Activated CD8-positive, alpha-beta memory T cell treated with anti-CD3 and anti-CD28 coated beads, Interleukin-2, amount 50 U/mL, for 48 hours (primary cell): ENCODE results near the gene YEATS2.
"Not testable (repeated sequence)": the region's sequence is repeated elsewhere in the genome, so short reads cannot be mapped to it uniquely, and the experiment has no call there.

Experiments
- DNase-seq: peaks from one replicate; pipeline ENCODE4 v3.0.0-alpha.2; 2020

The YEATS2 gene

DNA sequence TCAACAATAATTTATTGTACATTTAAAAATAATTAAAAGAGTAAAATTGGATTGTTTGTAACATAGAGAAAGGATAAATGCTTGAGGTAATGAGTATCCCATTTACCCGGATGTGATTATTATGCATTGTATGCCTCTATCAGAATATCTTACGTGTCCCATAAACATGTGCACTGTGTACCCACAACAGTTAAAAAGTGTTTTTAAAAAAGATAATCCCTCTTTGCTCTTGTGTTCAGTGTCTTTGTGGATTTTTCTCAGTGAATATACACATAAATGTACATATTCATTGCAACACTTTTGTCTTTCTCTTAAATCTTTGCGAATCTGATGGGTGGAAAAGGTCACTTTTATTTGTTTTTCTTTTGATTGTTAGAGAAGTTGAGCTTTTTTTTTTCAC lies 20.4 kb downstream of the YEATS2 start:
- DNase-seq, result no peak

DNA sequence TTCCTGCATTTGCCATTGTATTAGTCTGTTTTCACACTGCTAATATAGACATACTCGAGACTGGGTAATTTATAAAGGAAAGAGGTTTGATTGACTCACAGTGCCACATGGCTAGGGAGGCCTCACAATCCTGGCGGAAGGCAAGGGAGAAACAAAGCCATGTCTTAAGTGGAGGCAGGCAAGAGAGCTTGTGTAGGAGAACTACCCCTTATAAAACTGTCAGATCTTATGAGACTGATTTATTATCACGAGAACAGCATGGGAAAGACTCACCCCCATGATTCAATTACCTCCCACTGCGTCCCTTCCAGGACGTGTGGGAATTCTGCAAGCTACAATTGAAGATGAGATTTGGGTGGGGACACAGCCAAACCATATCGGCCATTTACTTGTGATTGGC lies 27.8 kb downstream of the YEATS2 start:
- DNase-seq, result no peak

DNA sequence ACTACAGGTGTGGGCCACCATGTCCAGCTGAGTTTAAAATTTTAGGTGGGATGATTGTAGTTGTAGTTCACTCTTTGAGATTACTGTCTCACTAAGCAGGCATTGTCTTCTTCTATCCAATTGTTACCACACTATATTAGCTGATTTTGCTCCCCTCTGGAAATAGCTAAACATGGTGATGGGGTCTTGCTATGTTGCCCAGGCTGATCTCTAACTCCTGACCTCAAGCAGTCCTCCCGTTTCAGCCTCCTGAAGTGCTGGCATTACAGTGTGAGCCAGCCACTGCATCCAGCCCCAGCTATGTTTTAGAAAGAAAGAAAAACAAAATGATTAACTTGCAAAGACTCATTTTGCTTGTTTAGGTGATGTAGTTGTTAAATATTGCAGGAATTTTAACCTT lies 30.6 kb downstream of the YEATS2 start:
- no peak for DNase-seq

DNA sequence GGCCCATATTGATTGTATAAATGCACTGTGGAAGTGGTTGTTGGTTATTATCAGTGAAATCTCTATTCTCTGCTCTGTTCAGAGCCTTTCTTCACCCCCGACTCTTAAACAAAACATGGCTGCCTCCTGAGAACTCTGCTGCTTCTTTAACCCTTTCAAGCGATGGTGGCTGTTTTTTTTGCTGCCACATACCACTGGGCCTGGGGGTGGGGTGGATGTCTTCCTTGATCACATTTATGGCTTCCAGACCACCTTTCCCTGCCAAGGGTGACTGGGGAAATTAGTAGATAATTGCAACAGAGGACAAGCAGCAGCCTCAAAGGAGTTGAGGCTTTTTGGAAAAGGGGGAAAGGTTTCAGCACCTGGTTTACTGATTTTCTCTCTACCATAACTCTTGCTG lies 32.8 kb downstream of the YEATS2 start:
- DNase-seq, result no peak

DNA sequence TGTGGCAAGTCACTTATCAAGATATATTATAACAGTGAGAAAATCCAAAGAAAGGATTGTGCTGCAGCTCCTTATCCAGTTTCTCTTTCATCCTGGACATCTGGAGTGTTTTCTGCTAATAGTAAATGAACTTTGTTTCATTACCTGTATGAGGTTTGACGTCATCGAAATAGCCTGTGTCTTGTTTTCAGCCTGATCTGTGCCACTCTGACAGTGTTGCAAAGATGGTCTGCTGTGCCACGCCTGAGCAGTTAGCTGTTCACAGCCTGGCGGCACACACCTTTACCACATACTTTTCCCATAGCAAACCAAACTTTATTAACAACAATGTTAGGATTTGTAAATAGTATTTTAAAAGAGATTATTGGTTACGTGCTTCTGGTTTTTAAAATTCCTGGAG lies 34.0 kb downstream of the YEATS2 start:
- DNase-seq, result no peak

DNA sequence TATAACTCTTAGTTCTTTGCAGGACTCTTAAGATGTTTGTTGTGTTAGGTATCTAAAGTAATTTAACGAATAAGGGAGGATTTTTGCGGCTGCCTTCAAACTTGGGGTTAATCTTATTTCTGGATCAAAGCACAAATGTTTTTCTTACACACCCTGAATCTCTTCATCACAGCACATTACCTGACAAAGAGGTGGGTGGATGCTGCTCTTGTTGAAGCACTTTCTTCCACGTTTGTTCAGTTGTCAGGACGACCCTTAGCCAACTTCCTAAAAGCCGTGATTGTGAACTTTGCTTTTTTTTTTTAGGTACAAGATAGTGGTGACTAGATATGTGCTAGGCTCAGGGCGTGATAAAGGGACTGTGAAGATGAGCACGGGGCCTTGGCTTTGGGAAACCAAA lies 36.0 kb downstream of the YEATS2 start:
- no peak for DNase-seq

DNA sequence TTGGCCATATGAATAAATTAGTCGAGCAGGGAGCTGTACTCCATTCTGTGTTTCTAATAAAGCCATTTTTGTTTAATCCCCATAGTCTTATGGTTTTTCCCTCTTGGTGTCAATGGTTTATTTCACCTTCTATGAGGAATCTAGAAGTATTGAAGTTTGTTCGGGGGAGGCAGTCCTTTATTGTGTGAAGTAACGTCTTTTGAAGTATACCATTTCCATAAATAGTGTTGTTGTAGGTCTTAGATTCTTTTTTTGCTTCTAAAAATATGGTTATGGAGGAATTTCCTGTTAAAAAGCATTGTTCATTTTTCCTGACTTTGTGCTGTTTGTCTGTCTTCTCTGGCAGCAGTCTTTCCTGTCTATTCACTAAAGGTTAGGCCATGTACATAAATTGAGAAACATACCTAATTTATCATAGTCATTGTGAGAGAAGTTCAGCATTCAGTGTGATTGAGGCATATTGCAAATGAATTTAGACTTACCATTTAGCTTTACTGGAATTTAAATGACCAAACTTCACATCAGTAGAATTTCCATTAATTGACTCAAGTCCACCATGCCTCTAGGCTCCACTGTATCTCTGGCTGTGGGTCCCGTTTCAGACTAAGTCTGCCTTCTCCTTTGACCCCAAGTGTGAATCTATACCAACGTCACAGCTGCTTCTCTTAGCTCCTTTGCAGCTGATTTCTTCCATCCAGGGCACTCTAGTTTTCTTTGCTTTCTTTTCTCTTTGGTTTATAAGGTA lies 37.3 kb downstream of the YEATS2 start:
- DNase-seq, result no peak

DNA sequence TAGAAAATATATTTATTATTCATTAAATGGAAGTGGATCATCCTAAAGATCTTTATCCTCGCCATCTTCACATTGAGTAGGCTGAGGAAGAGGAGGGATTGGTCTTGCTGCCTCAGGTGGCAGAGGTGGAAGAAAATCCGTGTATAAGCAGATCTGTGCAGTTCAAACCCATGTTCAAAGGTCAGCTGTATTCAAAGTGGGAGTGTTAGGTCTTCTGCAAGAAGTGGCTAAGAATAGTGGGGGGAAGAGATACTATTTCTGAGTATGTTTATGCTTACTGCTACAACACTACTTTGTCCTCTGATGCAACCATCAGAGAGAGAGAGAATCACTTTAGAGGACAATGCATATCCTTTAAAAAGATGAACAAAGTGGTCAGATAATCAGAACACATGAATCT lies 39.5 kb downstream of the YEATS2 start:
- DNase-seq, result no peak

DNA sequence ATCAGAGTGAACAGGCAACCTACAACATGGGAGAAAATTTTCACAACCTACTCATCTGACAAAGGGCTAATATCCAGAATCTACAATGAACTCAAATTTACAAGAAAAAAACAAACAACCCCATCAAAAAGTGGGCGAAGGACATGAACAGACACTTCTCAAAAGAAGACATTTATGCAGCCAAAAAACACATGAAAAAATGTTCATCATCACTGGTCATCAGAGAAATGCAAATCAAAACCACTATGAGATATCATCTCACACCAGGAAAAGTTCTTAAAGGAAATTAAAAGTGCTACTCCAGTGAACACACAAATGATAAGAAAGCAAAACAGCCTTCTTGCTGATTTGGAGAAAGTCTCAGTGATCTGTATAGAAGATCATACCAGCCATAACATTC lies 42.6 kb downstream of the YEATS2 start:
- not testable (repeated sequence) for DNase-seq

DNA sequence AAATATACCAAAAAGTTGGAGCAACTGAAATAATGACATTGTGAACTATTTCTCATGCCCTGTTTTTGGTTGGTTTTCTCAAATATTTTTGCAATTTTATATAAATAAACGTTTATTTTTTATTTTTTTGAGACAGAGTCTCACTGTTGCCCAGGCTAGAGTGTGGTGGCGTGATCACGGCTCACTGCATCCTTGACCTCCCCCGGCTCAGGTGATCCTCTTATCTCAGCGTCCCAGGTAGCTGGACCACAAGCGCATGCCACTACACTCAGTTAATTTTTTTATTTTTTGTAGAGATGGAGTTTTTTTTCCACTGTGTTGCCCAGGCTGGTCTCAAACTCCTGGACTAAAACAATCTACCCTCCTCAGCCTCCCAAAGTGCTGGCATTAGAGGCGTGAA lies 45.6 kb downstream of the YEATS2 start:
- DNase-seq, result no peak

DNA sequence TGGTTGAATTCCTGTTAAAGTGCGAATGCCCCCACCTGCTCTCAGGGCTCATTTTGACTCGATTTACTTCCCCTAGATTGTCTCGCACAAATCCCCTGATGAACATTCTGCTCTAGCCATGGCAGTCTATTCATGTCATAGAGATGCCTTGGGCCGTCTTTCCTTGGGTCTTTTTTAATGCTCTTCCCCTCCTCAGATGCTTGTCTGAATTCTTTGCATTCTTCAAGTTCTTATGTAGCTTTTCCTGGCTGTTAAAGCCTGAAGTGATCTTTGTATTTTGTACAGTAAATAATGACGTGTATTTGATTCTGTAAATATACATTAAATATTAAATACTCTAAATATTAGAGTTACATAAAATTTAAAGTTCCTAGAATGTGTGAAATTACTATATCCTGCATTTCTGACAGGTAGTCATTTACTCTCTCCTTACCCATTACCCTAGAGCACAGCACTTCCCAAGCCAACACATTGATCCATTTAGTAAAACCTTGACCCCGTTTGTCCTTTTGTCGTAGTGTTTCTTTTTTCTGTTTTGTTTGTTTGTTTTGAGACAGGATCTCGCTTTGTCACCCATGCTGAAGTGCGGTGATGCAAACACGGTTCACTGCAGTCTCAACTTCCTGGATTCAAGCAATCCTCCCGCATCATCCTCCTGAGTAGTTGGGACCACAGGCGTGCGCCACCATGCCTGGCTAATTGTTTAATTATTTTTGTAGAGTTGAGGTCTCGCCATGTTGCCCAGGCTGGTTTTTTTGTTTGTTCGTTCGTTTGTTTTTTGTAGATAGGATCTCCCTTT lies 47.9 kb downstream of the YEATS2 start:
- no peak for DNase-seq

DNA sequence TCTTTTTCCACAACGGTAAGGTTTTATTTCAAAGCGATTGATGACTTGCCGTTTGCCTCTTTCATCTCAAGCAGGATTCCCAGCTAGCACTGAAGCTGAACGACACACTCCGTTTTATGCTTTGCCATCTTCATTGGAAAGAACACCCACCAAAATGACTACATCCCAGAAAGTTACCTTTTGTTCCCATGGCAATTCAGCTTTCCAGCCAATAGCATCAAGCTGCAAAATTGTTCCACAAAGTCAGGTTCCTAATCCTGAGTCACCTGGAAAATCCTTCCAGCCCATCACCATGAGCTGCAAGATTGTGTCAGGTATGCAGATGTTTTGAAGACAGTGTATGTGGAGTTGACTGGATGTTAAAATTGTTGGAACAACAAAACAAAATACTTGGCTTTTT lies 56.5 kb downstream of the YEATS2 start:
- DNase-seq, result no peak

DNA sequence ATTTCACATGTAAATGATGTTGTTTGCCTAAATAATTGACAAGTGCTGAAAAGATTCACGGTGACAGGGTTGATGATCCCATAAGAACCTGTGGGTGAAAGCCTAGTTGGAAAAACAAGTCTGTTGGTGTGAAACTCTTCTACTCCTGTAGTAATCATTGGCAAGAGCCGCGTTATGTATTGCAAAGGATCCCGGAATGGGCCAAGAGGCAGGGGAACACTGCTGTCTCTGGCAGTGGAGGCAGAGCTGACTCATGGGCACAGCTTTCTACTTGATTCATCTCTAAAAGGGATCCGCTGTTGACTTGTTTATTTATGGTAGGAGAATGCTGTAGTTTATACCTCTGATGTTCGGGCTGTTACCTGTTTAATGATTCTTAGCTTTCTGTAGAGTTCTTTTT lies 64.7 kb downstream of the YEATS2 start:
- DNase-seq, result no peak

DNA sequence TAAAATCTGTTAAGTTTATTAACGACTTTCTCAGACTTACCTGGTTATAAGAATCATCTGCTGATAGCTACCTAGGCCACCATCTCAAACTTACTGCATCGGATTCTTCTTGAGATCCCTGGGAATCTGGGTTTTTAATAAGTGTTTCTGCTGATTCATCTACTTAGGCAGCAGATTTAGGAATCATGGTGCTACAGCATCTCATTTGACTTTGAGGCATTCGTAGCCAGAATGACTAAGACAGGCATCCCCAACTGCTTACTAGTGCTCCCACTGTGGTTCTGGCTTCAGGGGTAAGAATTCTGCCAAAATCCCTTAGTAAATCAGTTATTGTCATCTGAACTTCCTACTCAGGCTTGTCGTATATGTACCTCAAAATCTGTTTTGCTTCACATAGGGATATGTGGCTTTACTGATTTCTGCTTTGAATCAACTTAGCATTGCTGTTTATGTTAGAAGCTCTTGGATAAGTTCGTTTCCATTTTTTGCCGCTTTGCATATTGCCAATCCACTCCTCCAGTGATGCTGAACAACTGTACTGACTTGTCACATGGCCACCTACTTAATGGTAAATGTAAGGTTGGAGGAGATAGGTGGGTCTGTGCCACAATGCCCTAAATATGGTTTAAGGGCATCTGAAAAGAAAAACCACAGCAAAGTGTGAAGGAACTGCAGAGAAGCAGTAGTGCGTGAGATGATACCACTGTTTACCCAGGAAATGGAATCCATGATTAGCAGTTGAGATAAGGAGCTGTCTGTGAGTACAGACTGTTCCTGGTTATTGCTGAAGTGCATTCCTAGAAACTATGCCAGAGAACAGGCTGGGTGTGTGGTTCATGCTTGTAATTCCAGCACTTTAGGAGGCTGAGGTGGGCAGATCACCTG lies 67.5 kb downstream of the YEATS2 start:
- DNase-seq, result no peak

DNA sequence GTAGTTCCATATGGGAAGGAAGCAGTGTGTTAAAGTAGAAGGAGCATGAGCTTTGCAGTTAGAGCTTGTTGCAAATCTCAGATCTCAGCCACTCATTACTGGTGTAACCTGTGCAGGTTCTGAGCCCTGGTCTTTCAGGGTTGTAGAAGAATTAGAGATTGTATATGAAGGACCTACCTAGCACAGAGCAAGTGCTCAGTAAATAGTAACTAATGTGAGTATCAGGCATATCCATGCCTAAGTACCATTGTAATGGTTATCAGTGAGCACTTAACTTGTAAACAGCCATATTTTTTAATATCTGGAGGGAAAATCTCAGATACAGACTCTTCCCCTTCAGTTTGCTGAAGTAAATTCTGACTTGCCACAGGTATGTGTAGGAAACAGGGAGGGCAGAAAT lies 68.5 kb downstream of the YEATS2 start:
- no peak for DNase-seq

DNA sequence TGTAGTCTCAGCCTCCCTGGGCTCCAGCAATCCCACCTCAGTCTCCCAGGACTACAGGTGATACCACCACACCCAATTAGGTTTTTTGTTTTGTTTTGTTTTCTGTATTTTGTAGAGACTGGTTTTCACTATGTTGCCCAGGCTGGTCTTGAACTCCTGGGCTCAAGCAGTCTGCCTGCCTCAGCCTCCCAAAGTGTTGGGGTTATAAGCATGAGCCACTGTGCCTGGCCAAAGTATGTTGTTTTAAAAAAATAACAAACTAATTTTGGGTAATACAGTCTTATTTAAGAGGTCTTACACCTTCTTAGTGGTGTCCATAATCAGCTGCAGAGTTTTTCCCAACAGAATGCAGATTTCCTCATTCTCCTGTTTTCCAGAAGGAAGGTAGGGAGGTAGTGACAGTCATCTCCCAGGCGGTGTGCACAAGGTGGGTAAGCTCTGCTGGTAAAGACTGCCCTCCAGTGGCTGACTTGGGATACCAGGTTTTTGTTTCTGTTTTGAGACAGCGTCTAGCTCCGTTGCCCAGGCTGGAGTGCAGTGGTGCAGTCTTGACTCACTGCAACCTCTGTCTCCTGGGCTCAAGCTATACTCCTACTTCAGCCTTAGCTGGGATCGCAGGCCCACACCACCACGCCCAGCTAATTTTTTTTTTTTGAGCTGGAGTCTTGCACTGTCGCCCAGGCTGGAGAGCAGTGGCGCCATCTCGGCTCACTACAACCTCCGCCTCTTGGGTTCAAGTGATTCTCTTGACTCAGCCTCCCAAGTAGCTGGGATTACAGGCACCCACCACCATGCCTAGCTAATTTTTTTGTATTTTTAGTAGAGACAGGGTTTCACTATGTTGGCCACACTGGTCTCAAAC lies 69.4 kb downstream of the YEATS2 start:
- peak; percentile 71 for DNase-seq

DNA sequence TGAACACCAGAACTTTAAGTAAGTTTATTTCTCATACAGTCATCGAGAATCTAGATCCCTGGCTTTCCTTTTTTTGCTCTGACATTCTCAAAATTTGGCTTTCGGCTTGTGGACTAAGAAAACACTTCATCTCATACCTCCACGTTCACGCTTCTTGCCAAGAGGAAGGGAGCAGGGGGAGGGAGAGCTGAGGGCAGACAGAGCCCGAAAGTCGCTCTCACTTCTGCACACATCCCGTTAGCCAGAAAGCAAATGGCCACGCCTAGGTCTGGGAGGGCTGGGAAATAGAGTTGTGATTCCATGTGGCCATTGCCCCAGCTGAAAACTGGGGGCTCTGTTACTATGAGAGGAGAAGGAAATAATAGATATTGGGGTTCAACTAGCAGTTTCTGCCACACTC lies 70.5 kb downstream of the YEATS2 start:
- no peak for DNase-seq

DNA sequence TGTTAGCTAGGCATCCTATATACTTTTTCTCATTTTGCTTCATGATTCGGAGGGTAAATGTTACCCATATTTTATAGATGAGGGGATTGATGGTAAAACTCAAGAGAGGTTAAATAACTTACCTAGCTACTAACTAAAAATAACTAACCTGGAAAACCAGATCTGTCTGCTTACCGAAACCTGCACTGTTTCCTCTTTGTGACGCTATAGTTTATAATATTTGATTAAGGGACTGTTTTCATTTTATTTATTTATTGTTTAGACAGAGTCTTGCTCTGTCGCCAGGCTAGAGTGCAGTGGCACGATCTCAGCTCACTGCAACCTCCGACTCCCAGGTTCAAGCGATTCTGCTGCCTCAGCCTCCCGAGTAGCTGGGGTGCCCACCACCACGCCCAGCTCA lies 71.9 kb downstream of the YEATS2 start:
- DNase-seq, result no peak

DNA sequence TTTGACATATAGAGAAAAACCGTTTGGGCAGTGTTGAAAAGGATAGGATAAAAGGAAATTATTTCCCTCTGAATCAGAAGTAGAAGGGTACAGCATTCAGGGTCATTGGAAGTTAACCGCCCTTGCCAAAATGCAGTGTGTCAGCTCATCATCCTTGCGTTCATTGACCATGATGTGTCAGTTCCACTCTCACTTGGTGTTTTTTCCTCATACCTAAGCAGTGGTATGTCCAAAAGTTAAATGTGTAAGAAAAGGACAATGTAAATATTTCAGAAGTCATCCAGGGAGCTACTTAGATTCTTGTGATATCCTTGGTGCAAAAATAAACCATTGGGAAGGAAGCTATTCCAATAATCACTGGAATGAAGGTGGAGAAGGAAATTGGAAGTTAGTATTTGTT lies 77.0 kb downstream of the YEATS2 start:
- no peak for DNase-seq

DNA sequence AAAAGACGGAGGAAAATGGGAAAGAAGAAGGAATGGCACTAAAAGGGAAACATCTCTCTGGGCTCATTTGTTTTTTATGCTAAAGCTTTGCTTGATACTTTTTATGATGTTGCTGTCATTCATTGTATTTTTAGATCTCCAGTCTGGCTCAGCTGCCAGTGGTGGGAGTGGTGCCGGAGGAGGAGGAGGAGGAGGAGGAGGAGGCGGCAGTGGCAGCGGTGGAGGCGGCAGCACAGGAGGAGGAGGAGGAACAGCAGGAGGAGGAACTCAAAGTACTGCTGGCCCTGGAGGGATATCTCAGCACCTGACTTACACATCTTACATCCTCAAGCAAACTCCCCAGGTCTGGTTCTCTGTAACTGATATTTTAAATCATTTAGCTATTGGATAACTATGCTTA lies 78.2 kb downstream of the YEATS2 start:
- no peak for DNase-seq

DNA sequence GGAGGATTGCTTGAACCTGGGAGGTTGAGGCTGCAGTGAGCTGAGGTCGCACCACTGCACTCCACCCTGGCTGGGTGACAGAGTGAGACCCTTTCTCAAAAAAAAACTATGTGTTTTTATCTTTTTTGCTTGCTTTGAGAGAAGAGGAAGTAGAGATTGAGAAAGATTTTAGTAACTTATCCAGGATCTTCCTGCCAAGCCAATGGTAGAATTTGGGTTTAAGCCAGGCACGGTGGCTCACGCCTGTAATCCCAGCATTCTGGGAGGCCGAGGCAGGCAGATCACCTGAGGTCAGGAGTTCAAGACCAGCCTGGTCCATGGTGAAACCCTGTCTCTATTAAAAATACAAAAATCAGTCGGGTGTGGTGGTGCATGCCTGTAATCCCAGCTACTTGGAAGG lies 78.9 kb downstream of the YEATS2 start:
- DNase-seq, result not testable (repeated sequence)

DNA sequence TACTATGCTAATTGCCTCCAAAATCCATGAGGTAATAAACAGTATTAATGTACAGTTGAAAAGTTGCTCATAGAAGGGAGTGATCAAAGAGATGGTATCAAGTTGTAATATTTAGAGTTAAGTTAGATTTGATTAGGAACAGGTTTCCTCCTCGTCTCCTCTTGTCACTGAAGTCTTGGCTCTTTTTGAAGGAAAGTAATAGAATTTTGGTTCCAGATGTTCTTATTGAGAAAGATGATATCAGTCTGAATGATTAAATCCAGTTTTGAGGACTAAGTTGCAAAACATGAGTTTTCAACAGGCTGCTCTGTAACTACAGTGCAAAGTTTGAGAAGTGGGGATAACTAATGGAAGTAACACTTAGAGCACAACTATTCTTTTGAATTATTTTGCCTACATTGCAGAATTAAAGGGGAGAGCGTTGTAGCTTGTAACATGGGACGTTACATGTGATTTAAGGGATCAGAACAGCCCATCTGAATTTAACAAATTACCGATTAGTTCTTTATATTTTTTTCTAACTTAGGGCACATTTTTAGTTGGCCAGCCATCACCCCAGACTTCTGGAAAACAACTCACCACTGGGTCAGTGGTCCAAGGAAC lies 79.5 kb downstream of the YEATS2 start:
- DNase-seq, result no peak
